HG02852 (cell line): ENCODE results near the gene SLC7A6.

Experiments used
- ATAC-seq: cut with Tn5 transposase; IDR thresholded peaks from one replicate; pipeline ENCODE4 v1.9.1; 2021; ENCODE audit warnings: mild to moderate bottlenecking, moderate library complexity; ENCODE audit not compliant: unreplicated experiment

SLC7A6 gene

GRCh38 chr16:68298907-68299561, 34.7 kb downstream of the SLC7A6 start:
- ATAC-seq, result no peak

DNA sequence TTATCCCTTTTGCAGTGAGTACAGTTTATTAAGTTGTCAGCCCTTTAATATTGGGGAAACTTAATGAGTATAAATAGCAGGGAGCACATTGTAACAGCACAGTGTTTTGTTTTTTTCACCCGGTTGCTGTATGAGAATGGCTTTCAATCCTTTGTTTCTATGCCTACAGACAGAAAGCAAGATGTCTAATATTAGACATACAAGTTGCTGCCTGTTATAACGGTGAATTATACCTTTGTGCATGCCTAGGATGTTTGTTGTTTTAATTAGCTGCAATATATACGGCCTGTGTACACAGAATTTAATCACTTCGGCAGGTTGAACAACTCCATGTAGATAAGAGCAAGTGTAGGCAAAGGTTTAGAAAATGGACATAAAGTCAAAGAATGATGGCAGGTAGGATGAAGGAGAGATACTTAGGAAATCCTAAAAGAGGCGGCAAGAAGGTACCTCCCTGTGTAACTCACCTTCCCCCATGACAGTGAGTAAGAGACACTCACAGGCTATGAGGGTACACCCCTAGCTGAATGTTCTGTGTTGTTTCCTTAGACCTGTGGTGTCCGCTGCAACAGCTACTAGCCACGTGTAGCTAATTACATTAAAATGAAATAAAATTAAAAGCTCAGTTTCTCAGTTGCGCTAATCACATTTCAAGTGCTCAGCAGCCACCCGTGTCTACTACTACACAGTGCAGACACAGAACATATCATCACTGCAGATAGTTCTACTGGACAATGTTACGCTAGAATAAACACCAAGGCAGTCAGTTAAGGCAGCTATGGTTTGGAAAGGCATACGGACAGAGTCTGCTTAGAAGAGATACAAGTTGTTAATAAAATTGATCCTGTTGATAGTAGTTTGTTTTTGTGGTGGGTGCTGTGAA, 35.5 kb downstream of the SLC7A6 start:
- no peak for ATAC-seq

DNA sequence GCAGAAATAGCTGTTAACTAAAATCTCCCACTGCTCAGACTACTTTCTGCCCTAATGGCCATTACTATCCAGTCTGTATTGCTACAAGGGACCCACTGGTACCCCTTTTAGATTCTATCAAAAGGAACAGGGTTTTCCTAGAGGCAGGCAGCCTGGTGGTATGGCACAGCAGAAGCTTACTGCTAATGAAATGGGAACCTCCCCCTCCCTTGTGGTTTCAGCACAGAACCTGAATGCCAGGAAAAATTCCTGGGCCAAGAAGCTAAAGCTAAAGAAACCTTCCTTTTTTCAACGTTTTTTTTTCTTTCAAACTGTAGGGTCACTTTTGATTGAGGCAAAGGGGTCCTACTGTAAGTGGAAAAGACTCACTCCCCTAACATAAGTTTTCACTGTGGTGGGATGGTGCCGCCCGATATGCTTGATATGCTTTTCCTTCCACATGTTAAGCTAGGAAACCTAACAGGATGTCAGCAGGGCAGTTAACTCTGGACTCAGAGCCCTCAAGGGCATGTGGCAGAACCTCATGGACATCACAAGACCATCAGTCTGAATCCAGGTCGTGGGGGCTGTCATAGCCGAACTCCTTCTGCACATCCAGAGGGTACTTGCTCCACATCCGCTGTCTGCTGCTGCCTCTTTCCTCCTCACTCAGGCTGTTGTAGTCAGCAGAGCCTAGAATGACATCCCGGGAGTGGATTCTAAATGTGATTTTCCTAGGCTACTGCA, 36.6 kb downstream of the SLC7A6 start:
- ATAC-seq, result no peak

GRCh38 chr16:68306633-68307032, 42.3 kb downstream of the SLC7A6 start:
- no peak for ATAC-seq

- no peak for ATAC-seq
These were observed 45.5 kb downstream of the SLC7A6 start for GRCh38 chr16:68309799-68310198.

GRCh38 chr16:68310437-68310773, 46.1 kb downstream of the SLC7A6 start:
- ATAC-seq, result peak; percentile 31

GRCh38 chr16:68310774-68311511, 46.6 kb downstream of the SLC7A6 start, which contains the start of the genes PRMT7 and SLC7A6OS:
PRMT7 (plus strand) TSS chr16:68311019; CDS start chr16:68315980, 4,961 bp downstream.
SLC7A6OS (minus strand) TSS chr16:68310946; CDS start chr16:68310926, 20 bp downstream.
- peak; percentile 97 for ATAC-seq

DNA sequence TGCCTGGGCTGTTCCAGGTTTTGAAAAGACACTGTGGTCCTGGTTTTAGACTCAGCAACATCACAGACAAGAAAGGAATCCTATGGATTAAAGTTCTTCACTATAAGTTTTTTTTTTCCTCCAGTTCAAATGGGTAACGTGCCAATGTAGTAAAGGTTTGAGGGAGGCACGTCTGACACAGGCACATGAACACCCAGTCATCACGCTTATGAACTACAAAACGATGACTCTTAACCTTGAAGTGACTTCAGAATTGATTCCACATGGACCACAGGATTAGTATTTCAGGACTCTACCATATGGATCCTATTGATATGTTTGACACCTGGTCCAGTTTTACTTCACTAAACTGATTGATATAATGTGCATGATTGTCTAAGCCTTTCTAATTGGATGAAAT, 48.8 kb downstream of the SLC7A6 start:
- no peak for ATAC-seq

GRCh38 chr16:68319185-68319908, 55.0 kb downstream of the SLC7A6 start:
- ATAC-seq, result peak; percentile 52

DNA sequence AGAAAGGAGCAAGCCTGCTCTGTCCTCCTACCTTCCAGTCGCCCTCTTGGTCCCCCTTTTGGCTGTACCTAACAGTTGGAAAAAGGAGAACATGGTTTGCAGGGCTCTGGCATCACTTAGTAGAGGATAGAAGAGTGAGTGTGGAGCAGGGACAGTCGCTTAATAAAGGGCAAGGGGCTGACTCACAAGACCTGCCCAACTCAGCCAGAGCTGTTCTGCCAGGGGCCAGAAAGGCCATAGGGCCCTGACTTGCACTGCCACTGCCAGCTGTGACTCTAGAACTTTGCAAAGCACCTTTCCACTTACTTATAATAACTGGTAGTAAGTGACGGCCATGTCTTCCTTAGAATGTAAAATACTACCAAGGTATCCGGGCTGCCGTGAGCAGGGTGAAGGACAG, 60.0 kb downstream of the SLC7A6 start:
- ATAC-seq, result no peak

GRCh38 chr16:68324780-68325357, 60.5 kb downstream of the SLC7A6 start:
- no peak for ATAC-seq

DNA sequence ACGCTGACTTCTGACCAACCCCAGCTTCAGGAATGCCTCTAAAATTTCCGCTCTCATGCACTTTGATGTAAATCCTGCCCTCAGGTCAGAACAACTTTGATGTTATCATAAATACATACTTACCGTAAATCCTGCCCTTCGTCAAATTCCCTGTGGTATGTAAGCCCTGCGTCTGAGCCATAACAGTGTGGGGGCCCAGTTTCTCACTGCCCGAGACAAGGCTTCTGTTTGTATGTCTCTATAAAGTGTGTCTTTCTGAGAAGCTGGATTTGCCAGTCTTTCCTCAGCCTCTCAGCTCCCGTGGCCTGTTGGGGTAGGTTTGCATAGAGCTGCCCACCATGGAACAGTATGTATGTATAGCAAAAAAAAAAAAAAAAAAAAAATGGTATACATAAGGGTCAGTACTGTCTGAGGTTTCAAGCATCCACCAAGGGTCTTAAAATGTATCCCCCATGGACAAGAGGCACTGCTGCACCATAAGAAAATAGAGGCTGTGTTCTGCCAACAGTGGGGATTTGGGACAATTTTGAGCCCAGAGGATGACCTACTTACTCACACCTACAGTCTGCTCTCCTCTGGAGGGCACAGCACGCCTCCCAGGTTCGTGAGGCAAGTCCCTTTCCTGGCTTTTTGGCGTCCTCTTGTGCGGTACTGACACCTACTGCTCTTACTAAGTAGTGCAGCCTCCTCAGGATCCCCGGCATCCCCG, 64.0 kb downstream of the SLC7A6 start:
- peak; percentile 74 for ATAC-seq

- no peak for ATAC-seq
These were observed 64.6 kb downstream of the SLC7A6 start for GRCh38 chr16:68328860-68329390.

GRCh38 chr16:68331879-68332410, 67.6 kb downstream of the SLC7A6 start:
- no peak for ATAC-seq

DNA sequence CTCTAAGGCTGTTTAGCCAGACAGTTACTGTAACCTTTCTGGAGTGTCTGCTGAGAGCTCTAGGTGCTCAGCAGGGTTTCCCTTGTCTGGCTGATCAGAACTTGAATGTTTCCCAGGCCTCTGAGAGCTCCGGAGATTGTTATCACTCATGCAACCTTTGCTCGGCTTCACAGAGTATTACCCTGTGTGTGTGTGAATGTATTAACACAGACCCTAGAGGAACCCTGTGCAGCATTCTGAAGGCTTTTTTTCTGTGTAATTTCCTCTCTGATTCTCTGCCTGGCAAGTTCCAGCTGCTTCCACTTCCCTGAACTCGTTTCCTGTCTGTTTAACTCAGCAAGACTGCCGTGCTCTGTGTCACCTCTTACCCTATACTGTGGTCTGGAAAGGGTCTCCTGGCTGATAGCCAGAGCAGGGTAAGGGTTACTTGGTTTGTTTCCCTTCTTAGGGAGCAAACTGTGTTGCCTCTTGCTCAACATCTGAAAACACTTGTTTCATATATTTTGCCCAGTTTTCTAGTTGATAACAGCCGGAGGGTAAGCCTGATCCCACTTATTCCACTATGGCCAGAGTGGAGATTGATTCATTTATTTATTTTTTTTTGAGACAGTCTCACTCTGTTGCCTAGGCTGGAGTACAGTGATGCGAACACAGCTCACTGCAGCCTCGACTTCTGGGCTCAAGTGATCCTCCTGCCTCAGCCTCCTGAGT, 68.2 kb downstream of the SLC7A6 start:
- no peak for ATAC-seq

GRCh38 chr16:68335175-68335574, 70.8 kb downstream of the SLC7A6 start:
- no peak for ATAC-seq

DNA sequence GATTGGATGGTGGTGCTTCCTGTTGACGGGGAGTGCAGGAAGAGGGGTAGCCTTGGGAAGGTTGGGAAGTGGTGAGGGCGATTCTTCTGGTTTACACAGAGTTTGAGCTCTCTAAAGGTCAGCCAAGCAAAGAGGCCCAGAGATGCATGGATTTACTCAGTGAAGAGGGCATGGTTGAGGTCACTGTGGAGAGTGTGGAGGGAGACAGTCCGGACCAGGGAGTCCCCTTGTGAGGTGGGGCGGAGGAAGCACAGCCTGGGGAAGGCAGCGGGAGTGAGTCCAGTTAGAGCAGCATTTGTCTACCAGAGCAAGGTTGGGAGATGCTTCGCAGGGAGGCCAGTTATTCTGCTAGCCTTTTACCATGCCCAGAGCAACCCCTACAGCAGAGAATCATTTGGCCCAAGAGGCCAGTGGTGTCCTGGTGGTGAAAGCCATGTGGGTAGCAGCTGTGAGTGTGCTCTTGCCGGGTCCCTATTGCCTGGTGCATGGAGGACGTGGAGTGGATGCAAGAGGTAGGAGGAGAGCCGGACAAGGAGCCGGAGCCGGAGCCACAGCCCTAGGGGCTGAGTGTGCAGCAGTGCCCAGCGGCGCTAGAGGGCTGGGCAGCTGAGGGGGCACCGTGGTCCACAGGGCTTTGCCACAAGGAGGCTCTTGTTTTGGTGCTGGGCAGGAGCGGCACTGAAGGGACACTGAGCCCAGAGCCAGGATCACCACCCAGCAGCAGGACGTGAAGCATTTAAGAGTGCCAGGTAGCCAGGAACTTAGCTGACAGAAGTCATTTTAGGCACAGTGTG, 74.2 kb downstream of the SLC7A6 start:
- ATAC-seq, result no peak
